Choroid plexus epithelial cell (primary cell): Measurements from ENCODE around the gene OIT3.
A peak's percentile ranks its signal among the peaks of the same experiment; 100 is the strongest.

Source experiments
- DNase-seq: peaks from one replicate; pipeline ENCODE4 v3.0.0-alpha.2; 2010; ENCODE audit warnings: low read depth
- H3K4me3 ChIP-seq: 2 replicates; pipeline ENCODE4 v1.5.1; 2011; ENCODE audit warnings: low read depth, mild to moderate bottlenecking, control low read depth, low read length, moderate library complexity
- CTCF ChIP-seq: conservative IDR thresholded peaks from 2 replicates; pipeline ENCODE4 v1.5.1; 2011; ENCODE audit warnings: low read depth, mild to moderate bottlenecking, control low read depth, inconsistent platforms, low read length, moderate library complexity

Gene OIT3

GRCh38 chr10:72893136-72893798 lies at the start of gene OIT3:
Gene OIT3, plus strand, starts transcription at chr10:72893739. Its CDS starts 60 bp downstream, at chr10:72893799.
- TF ChIP-seq CTCF: no peak
- H3K4me3 ChIP-seq: no peak within 1 kb of the TSS
- no peak for DNase-seq

GRCh38 chr10:72846238-72846637 lies 47.3 kb upstream of the OIT3 start:
- DNase-seq: peak; percentile 80
- no peak overlapping the region for H3K4me3 ChIP-seq
- TF ChIP-seq CTCF: no peak

- DNase-seq: no peak
- H3K4me3 ChIP-seq: no peak overlapping the region
- no peak for TF ChIP-seq CTCF
Measured at GRCh38 chr10:72847681-72848080, 45.9 kb upstream of the OIT3 start.

GRCh38 chr10:72850861-72851260 lies 42.7 kb upstream of the OIT3 start:
- no peak for DNase-seq
- H3K4me3 ChIP-seq: no peak overlapping the region
- no peak for TF ChIP-seq CTCF

- DNase-seq: no peak
- TF ChIP-seq CTCF: no peak
- H3K4me3 ChIP-seq: no peak overlapping the region
Measured at GRCh38 chr10:72851509-72851908, 42.0 kb upstream of the OIT3 start.

- no peak overlapping the region for H3K4me3 ChIP-seq
- no peak for TF ChIP-seq CTCF
- DNase-seq: no peak
Measured at GRCh38 chr10:72852508-72852907, 41.0 kb upstream of the OIT3 start.

- H3K4me3 ChIP-seq: no peak overlapping the region
- no peak for TF ChIP-seq CTCF
- DNase-seq: no peak
Measured at GRCh38 chr10:72855129-72855528, 38.4 kb upstream of the OIT3 start.
